ENCODE data around the gene SPAG6.

Gene SPAG6

GRCh38 chr10:22442063-22442462, 96.8 kb downstream of the SPAG6 start:
- no peak for DNase-seq (ENCODE audit: low read depth)
- TF ChIP-seq MYC (IDR thresholded peaks at IDR 0.05; ENCODE audit: low read depth, low read length) = no peak
- TF ChIP-seq MAX (IDR thresholded peaks at IDR 0.05; ENCODE audit: low read depth, low read length) = no peak
- TF ChIP-seq POLR2A (IDR thresholded peaks at IDR 0.05; ENCODE audit: extremely low read depth, insufficient read length) = no peak
- no peak for TF ChIP-seq CTCF (IDR thresholded peaks at IDR 0.05; ENCODE audit: low read depth, low read length)
- H3K4me3 ChIP-seq (ENCODE audit: low read depth, low read length) = no peak overlapping the region

GRCh38 chr10:22442468-22442867, 97.2 kb downstream of the SPAG6 start:
- no peak overlapping the region for H3K4me3 ChIP-seq (ENCODE audit: low read depth, low read length)
- TF ChIP-seq POLR2A (IDR thresholded peaks at IDR 0.05; ENCODE audit: extremely low read depth, insufficient read length) = no peak
- TF ChIP-seq MYC (IDR thresholded peaks at IDR 0.05; ENCODE audit: low read depth, low read length) = no peak

GRCh38 chr10:22443175-22443901, 98.0 kb downstream of the SPAG6 start:
- no peak for DNase-seq (ENCODE audit: low read depth)
- H3K4me3 ChIP-seq (ENCODE audit: low read depth, low read length) = no peak overlapping the region
- TF ChIP-seq POLR2A (IDR thresholded peaks at IDR 0.05; ENCODE audit: extremely low read depth, insufficient read length) (no peak), MAX (IDR thresholded peaks at IDR 0.05; ENCODE audit: low read depth, low read length) (no peak), CTCF (IDR thresholded peaks at IDR 0.05; ENCODE audit: low read depth, low read length) (no peak), MYC (IDR thresholded peaks at IDR 0.05; ENCODE audit: low read depth, low read length) (no peak)

More at GRCh38 chr10:22442468-22442867, 97.2 kb downstream of the SPAG6 start:
- no peak for DNase-seq (ENCODE audit: low read depth)

GRCh38 chr10:22444219-22444788, 99.0 kb downstream of the SPAG6 start:
- TF ChIP-seq CTCF (IDR thresholded peaks at IDR 0.05; ENCODE audit: low read depth, low read length) = no peak
- no peak for TF ChIP-seq POLR2A (IDR thresholded peaks at IDR 0.05; ENCODE audit: extremely low read depth, insufficient read length)
- TF ChIP-seq MAX (IDR thresholded peaks at IDR 0.05; ENCODE audit: low read depth, low read length) = no peak
- no peak for TF ChIP-seq MYC (IDR thresholded peaks at IDR 0.05; ENCODE audit: low read depth, low read length)
- DNase-seq (ENCODE audit: low read depth) = no peak
- no peak overlapping the region for H3K4me3 ChIP-seq (ENCODE audit: low read depth, low read length)

GRCh38 chr10:22445495-22445894, 100.2 kb downstream of the SPAG6 start:
- H3K4me3 ChIP-seq (ENCODE audit: low read depth, low read length) = no peak overlapping the region
- no peak for TF ChIP-seq CTCF (IDR thresholded peaks at IDR 0.05; ENCODE audit: low read depth, low read length)
- no peak for TF ChIP-seq MYC (IDR thresholded peaks at IDR 0.05; ENCODE audit: low read depth, low read length)
- no peak for DNase-seq (ENCODE audit: low read depth)

- H3K4me3 ChIP-seq (ENCODE audit: low read depth, low read length) = no peak overlapping the region
- no peak for DNase-seq (ENCODE audit: low read depth)
- TF ChIP-seq CTCF (IDR thresholded peaks at IDR 0.05; ENCODE audit: low read depth, low read length) (no peak), MAX (IDR thresholded peaks at IDR 0.05; ENCODE audit: low read depth, low read length) (no peak), POLR2A (IDR thresholded peaks at IDR 0.05; ENCODE audit: extremely low read depth, insufficient read length) (no peak)
These were observed 101.8 kb downstream of the SPAG6 start for GRCh38 chr10:22447068-22447467.
